ACHN (cell line): ENCODE results near the gene MB.

ENCODE experiments used
- DNase-seq: peaks from one replicate; pipeline ENCODE4 v3.0.0-alpha.2; 2015
- in situ Hi-C: cut with HindIII; loops from 2 replicates; pipeline ENCODE4 v1.10.0; 2017; ENCODE audit warnings: low sequenced_read_pairs, low pct_ligation_motif_present, low pct_unique_long_range_greater_than_20kb

The MB gene

GRCh38 chr22:35586771-35587170 is 30.4 kb downstream of the MB start:
- no peak for DNase-seq
- in situ Hi-C loops = loop anchor here (10.0 kb wide), 1 partner anchor 152 kb away; no protein-coding TSS in a partner anchor

GRCh38 chr22:35582861-35583670 is 34.1 kb downstream of the MB start:
- in situ Hi-C loops = loop anchor here (10.0 kb wide), 1 partner anchor 148 kb away; no protein-coding TSS in a partner anchor
- peak; percentile 56 for DNase-seq

GRCh38 chr22:35582218-35582860 is 34.8 kb downstream of the MB start:
- in situ Hi-C loops = loop anchor here (10.0 kb wide), 1 partner anchor 148 kb away; no protein-coding TSS in a partner anchor
- no peak for DNase-seq

GRCh38 chr22:35581023-35581413 is 36.1 kb downstream of the MB start:
- no peak for DNase-seq
- in situ Hi-C loops = loop anchor here (10.0 kb wide), 1 partner anchor 146 kb away; no protein-coding TSS in a partner anchor

- no peak for DNase-seq
- in situ Hi-C loops = loop anchor here (10.0 kb wide), 1 partner anchor 146 kb away; no protein-coding TSS in a partner anchor
These were observed 36.6 kb downstream of the MB start for GRCh38 chr22:35580351-35581022.

- DNase-seq = no peak
- in situ Hi-C loops = no loop called here
These were observed 38.1 kb downstream of the MB start for GRCh38 chr22:35578836-35579575.

- in situ Hi-C loops = no loop called here
- DNase-seq = no peak
These were observed 39.1 kb downstream of the MB start for GRCh38 chr22:35577799-35578659.

- no peak for DNase-seq
- in situ Hi-C loops = no loop called here
These were observed 40.5 kb downstream of the MB start for GRCh38 chr22:35576671-35577070.

- DNase-seq = no peak
- in situ Hi-C loops = no loop called here
These were observed 41.9 kb downstream of the MB start for GRCh38 chr22:35575116-35575748.

- no peak for DNase-seq
- in situ Hi-C loops = no loop called here
These were observed 44.6 kb downstream of the MB start for GRCh38 chr22:35572556-35572955.

GRCh38 chr22:35570686-35571194 is 46.4 kb downstream of the MB start:
- in situ Hi-C loops = no loop called here
- DNase-seq = no peak

- no peak for DNase-seq
- in situ Hi-C loops = no loop called here
These were observed 47.2 kb downstream of the MB start for GRCh38 chr22:35569916-35570315.

- in situ Hi-C loops = no loop called here
These were observed 48.1 kb downstream of the MB start for GRCh38 chr22:35568751-35569739.

GRCh38 chr22:35567351-35568141 is 49.6 kb downstream of the MB start:
- in situ Hi-C loops = no loop called here
- no peak for DNase-seq

More at GRCh38 chr22:35568751-35569739, 48.1 kb downstream of the MB start:
- DNase-seq = peak; percentile 31
